ENCODE measurements around the gene SLC35F6. TPM values are rescaled to one million over a fixed set of nuclear protein-coding genes. Genes with fewer than 3 reads are reported as not detected.
A peak's percentile ranks its signal among the peaks of the same experiment; 100 is the strongest.

Gene SLC35F6
- total and polyA plus RNA-seq, 9 of the 15 experiments (the other 6 are each of a cell fraction or from before 2014, with no cell fraction given) = 11.9 to 47.3 (median 22.5) TPM

DNA sequence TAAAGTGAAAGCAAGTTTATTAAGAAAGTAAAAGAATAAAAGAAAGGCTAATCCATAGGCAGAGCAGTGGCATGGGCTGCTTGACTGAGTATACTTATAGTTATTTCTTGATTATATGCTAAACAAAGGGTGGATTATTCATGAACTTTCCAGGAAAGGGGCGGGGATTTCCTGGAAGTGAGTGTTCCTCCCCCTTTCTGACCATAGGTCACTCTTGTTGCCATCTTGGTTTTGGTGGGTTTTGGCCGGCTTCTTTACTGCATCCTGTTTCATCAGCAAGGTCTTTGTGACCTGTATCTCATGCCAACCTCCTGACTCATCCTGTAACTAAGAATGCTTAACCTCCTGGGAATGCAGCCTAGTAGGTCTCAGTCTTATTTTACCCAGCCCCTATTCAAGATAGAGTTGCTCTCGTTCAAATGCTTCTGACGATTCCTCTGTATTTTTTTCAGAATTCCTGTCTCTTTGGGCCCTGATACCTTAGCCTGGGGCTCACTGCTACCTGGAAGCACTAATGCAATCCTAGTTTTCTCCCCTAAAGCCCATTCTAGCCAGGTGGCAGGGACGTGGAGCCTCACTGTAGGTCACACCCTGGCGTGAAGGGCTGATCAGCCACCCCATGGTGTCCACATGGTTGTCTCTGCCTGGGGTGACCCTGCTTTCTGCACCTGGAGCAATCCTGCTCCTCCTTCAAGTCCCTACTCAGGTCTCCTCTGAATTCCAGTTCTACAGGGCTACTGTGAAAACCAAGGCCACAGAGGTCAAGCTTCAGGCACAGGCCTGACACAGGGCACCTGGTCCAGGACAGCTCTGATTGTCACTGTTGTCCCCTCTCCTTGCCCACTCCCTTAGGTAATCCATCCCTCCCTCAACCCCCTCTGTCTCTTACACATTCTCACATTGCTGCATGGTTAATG is 6.0 kb upstream of the SLC35F6 start (continued):
- TF ChIP-seq, protein P1, sequence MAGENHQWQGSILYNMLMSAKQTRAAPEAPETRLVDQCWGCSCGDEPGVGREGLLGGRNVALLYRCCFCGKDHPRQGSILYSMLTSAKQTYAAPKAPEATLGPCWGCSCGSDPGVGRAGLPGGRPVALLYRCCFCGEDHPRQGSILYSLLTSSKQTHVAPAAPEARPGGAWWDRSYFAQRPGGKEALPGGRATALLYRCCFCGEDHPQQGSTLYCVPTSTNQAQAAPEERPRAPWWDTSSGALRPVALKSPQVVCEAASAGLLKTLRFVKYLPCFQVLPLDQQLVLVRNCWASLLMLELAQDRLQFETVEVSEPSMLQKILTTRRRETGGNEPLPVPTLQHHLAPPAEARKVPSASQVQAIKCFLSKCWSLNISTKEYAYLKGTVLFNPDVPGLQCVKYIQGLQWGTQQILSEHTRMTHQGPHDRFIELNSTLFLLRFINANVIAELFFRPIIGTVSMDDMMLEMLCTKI (IDR thresholded peaks at IDR 0.05; ENCODE audit: partially characterized antibody) = no peak
- TF ChIP-seq, protein P2, sequence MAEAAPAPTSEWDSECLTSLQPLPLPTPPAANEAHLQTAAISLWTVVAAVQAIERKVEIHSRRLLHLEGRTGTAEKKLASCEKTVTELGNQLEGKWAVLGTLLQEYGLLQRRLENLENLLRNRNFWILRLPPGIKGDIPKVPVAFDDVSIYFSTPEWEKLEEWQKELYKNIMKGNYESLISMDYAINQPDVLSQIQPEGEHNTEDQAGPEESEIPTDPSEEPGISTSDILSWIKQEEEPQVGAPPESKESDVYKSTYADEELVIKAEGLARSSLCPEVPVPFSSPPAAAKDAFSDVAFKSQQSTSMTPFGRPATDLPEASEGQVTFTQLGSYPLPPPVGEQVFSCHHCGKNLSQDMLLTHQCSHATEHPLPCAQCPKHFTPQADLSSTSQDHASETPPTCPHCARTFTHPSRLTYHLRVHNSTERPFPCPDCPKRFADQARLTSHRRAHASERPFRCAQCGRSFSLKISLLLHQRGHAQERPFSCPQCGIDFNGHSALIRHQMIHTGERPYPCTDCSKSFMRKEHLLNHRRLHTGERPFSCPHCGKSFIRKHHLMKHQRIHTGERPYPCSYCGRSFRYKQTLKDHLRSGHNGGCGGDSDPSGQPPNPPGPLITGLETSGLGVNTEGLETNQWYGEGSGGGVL (CRISPR knock-in tag; IDR thresholded peaks at IDR 0.05) = no peak
- TF ChIP-seq PTTG1 (tag; IDR thresholded peaks at IDR 0.05; ENCODE audit: low read depth) = 0 out of 2 replicates have a peak, but pooled peaks have one; percentile 42
- TF ChIP-seq, protein P3, sequence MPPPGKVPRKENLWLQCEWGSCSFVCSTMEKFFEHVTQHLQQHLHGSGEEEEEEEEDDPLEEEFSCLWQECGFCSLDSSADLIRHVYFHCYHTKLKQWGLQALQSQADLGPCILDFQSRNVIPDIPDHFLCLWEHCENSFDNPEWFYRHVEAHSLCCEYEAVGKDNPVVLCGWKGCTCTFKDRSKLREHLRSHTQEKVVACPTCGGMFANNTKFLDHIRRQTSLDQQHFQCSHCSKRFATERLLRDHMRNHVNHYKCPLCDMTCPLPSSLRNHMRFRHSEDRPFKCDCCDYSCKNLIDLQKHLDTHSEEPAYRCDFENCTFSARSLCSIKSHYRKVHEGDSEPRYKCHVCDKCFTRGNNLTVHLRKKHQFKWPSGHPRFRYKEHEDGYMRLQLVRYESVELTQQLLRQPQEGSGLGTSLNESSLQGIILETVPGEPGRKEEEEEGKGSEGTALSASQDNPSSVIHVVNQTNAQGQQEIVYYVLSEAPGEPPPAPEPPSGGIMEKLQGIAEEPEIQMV (tag; conservative IDR thresholded peaks at IDR 0.05; ENCODE audit: low read depth) = peak; percentile 22; the same call in 1 of the 2 replicates
- TF ChIP-seq CBX1 (IDR thresholded peaks at IDR 0.05; ENCODE audit: low read depth) = no peak
- TF ChIP-seq FIP1L1 (IDR thresholded peaks at IDR 0.05; ENCODE audit: low read depth, low read length, poor library complexity, severe bottlenecking) = no peak
- TF ChIP-seq PHF20 (IDR thresholded peaks at IDR 0.05; ENCODE audit: partially characterized antibody) = no peak
- no peak for TF ChIP-seq ZNF24 (IDR thresholded peaks at IDR 0.05)
- TF ChIP-seq ZNF695 (CRISPR knock-in tag; IDR thresholded peaks at IDR 0.05) = no peak
- TF ChIP-seq, protein P4, sequence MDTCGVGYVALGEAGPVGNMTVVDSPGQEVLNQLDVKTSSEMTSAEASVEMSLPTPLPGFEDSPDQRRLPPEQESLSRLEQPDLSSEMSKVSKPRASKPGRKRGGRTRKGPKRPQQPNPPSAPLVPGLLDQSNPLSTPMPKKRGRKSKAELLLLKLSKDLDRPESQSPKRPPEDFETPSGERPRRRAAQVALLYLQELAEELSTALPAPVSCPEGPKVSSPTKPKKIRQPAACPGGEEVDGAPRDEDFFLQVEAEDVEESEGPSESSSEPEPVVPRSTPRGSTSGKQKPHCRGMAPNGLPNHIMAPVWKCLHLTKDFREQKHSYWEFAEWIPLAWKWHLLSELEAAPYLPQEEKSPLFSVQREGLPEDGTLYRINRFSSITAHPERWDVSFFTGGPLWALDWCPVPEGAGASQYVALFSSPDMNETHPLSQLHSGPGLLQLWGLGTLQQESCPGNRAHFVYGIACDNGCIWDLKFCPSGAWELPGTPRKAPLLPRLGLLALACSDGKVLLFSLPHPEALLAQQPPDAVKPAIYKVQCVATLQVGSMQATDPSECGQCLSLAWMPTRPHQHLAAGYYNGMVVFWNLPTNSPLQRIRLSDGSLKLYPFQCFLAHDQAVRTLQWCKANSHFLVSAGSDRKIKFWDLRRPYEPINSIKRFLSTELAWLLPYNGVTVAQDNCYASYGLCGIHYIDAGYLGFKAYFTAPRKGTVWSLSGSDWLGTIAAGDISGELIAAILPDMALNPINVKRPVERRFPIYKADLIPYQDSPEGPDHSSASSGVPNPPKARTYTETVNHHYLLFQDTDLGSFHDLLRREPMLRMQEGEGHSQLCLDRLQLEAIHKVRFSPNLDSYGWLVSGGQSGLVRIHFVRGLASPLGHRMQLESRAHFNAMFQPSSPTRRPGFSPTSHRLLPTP (IDR thresholded peaks at IDR 0.05; ENCODE audit: borderline replicate concordance, extremely low read depth, insufficient read length) = no peak
- TF ChIP-seq XRCC5 (IDR thresholded peaks at IDR 0.05; ENCODE audit: low read depth, low read length) = no peak
- TF ChIP-seq XRCC4 (IDR thresholded peaks at IDR 0.05; ENCODE audit: extremely low read depth, insufficient read depth, insufficient read length) = no peak
- TF ChIP-seq, protein P5, sequence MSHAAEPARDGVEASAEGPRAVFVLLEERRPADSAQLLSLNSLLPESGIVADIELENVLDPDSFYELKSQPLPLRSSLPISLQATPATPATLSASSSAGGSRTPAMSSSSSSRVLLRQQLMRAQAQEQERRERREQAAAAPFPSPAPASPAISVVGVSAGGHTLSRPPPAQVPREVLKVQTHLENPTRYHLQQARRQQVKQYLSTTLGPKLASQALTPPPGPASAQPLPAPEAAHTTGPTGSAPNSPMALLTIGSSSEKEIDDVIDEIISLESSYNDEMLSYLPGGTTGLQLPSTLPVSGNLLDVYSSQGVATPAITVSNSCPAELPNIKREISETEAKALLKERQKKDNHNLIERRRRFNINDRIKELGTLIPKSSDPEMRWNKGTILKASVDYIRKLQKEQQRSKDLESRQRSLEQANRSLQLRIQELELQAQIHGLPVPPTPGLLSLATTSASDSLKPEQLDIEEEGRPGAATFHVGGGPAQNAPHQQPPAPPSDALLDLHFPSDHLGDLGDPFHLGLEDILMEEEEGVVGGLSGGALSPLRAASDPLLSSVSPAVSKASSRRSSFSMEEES (CRISPR knock-in tag; IDR thresholded peaks at IDR 0.05) = peak; percentile 2; the same call in 1 of the 2 replicates
- no peak for TF ChIP-seq NCOA4 (IDR thresholded peaks at IDR 0.05; ENCODE audit: partially characterized antibody)
- no peak; the same call in 1 of the 2 replicates for TF ChIP-seq ZNF41 (CRISPR knock-in tag; conservative IDR thresholded peaks at IDR 0.05)
- peak; percentile 90 to 94 for TF ChIP-seq TRIM24 (IDR thresholded peaks at IDR 0.05)
- TF ChIP-seq SPI1 (IDR thresholded peaks at IDR 0.05; ENCODE audit: borderline replicate concordance, low read depth, low read length) = no peak

Data from K562 (cell line).